Keratinocyte (primary cell): ENCODE measurements around the gene KLF2. TPM values are rescaled to one million over a fixed set of nuclear protein-coding genes. Genes with fewer than 3 reads are reported as not detected.

Source experiments
- DNase-seq: peaks from one replicate; pipeline ENCODE4 v3.0.0-alpha.2; 2011; ENCODE audit warnings: low read depth, missing footprints, low spot score
- FAIRE-seq: peaks from 2 replicates; lab custom pipeline; 2011; peaks lifted over from hg19 to GRCh38; lab: Jason Lieb, UNC
- H2AFZ ChIP-seq: 2 replicates; pipeline ENCODE4 v1.6.0; 2012; ENCODE audit warnings: low read length, control low read depth, inconsistent platforms; ENCODE audit not compliant: control insufficient read depth
- H3K27ac ChIP-seq: 2 replicates; pipeline ENCODE4 v1.5.1; 2011; ENCODE audit warnings: low read length; ENCODE audit not compliant: control insufficient read depth, insufficient read depth
- H3K27me3 ChIP-seq: 3 replicates; pipeline ENCODE4 v1.6.0; 2011; ENCODE audit warnings: low read length; ENCODE audit not compliant: control insufficient read depth, insufficient read depth; ENCODE audit errors: extremely low read depth
- H3K36me3 ChIP-seq, 2 experiments: 2 replicates in 1 of 2; 3 replicates in 1 of 2; pipeline ENCODE4 v1.5.1; 2011; ENCODE audit warnings: low read length in 2 of 2, mild to moderate bottlenecking in 1 of 2; ENCODE audit not compliant: control insufficient read depth in 2 of 2, insufficient read depth in 2 of 2; ENCODE audit errors: extremely low read depth in 1 of 2
- H3K4me1 ChIP-seq: 3 replicates; pipeline ENCODE4 v1.5.1; 2011; ENCODE audit warnings: low read length; ENCODE audit not compliant: control insufficient read depth, insufficient read depth; ENCODE audit errors: extremely low read depth
- H3K4me2 ChIP-seq: 3 replicates; pipeline ENCODE4 v1.6.0; 2011; ENCODE audit warnings: low read depth, low read length; ENCODE audit not compliant: control insufficient read depth, insufficient read depth; ENCODE audit errors: extremely low read depth
- H3K4me3 ChIP-seq, 3 experiments: fragments of 200-600 bp in 1 of 3; sonication (generic) in 1 of 3; 2 replicates in 2 of 3; 3 replicates in 1 of 3; pipeline ENCODE4 v1.5.1; 2011 to 2016; ENCODE audit warnings: low read length in 3 of 3, mild to moderate bottlenecking in 3 of 3, control low read depth in 2 of 3, inconsistent platforms in 1 of 3, low read depth in 1 of 3, mixed read lengths in 1 of 3, mixed run types in 1 of 3, moderate library complexity in 1 of 3; ENCODE audit not compliant: control insufficient read depth in 2 of 3, insufficient read depth in 2 of 3; ENCODE audit errors: extremely low read depth in 1 of 3
- H3K79me2 ChIP-seq: 2 replicates; pipeline ENCODE4 v1.6.0; 2012; ENCODE audit warnings: low read length; ENCODE audit not compliant: control insufficient read depth, insufficient read depth
- H3K9ac ChIP-seq: 3 replicates; pipeline ENCODE4 v1.6.0; 2011; ENCODE audit warnings: low read length; ENCODE audit not compliant: control insufficient read depth, insufficient read depth; ENCODE audit errors: extremely low read depth
- H3K9me1 ChIP-seq: 3 replicates; pipeline ENCODE4 v1.6.0; 2011; ENCODE audit warnings: low read length; ENCODE audit not compliant: control insufficient read depth, insufficient read depth; ENCODE audit errors: extremely low read depth
- H3K9me3 ChIP-seq: 2 replicates; pipeline ENCODE4 v1.5.1; 2012; ENCODE audit warnings: low read depth, low read length; ENCODE audit not compliant: control insufficient read depth
- H4K20me1 ChIP-seq: 3 replicates; pipeline ENCODE4 v1.6.0; 2011; ENCODE audit warnings: low read length; ENCODE audit not compliant: control insufficient read depth, insufficient read depth; ENCODE audit errors: extremely low read depth
- CTCF ChIP-seq, 3 experiments: IDR thresholded peaks in 1 of 3; conservative IDR thresholded peaks in 1 of 3; optimal IDR thresholded peaks in 1 of 3; 2 replicates in 2 of 3; 3 replicates in 1 of 3; pipeline versions ENCODE3 to v1.5.1; 2011; ENCODE audit warnings: low read length in 3 of 3, mild to moderate bottlenecking in 3 of 3, moderate library complexity in 2 of 3, control low read depth in 1 of 3, inconsistent platforms in 1 of 3; ENCODE audit not compliant: insufficient read depth in 2 of 3; ENCODE audit errors: extremely low read depth in 1 of 3
- EZH2 ChIP-seq: IDR thresholded peaks from one replicate; pipeline ENCODE4 v1.6.1; 2012; ENCODE audit warnings: inconsistent platforms, mild to moderate bottlenecking, low read length, moderate library complexity
- dilution Hi-C: fragments of 300-500 bp; cut with MboI; formaldehyde crosslinking; loops from one replicate; pipeline ENCODE4 v1.7.0; 2020; ENCODE audit warnings: low sequenced_read_pairs; ENCODE audit not compliant: extremely low pct_ligation_motif_present
- polyA plus RNA-seq, 5 experiments: library from polyadenylated mRNA; depleted of rRNA in 3 of 5; stranded (reverse) in 3 of 5; stranded (forward) in 1 of 5; unstranded in 1 of 5; fragments of >200 nt; gene quantifications; 1 replicate in 1 of 5; 2 replicates in 3 of 5; 3 replicates in 1 of 5; pipeline versions ENCODE4 v1.2.1 to v1.2.3, GENCODE V29; 2011 to 2012; ENCODE audit warnings: missing spikeins in 2 of 5, low read depth in 1 of 5, low replicate concordance in 1 of 5

KLF2 gene
- polyA plus RNA-seq, 1 donor (not counting 4 experiments of a cell fraction or from before 2014, with no cell fraction given), result not detected

- no peaks in the 10 kb centered on the region for H3K27me3 ChIP-seq
- no peaks in the 10 kb centered on the region for H3K9me3 ChIP-seq
- no peak for TF ChIP-seq EZH2
- TF ChIP-seq CTCF (optimal IDR thresholded peaks at IDR 0.05 in 1 of 3, IDR thresholded peaks at IDR 0.05 in 1 of 3, conservative IDR thresholded peaks at IDR 0.05 in 1 of 3; ENCODE audit: extremely low read depth in 1 of 3, insufficient read depth in 2 of 3, low read length in 3 of 3), result no peak
- H2AFZ ChIP-seq, result no peak overlapping the region
- peaks cover 8% of the 10 kb centered on the region for H3K4me1 ChIP-seq
- H3K9me1 ChIP-seq, result no peaks in the 10 kb centered on the region
- DNase-seq (no peak), FAIRE-seq (no peak)
- no peaks in the 10 kb centered on the region for H3K79me2 ChIP-seq
- no peak overlapping the region for H3K27ac ChIP-seq
- dilution Hi-C loops, result no loop called here
- no peak overlapping the region for H3K4me2 ChIP-seq
- H4K20me1 ChIP-seq, result no peaks in the 10 kb centered on the region
- H3K4me3 ChIP-seq, result no peak overlapping the region
- no peak overlapping the region for H3K9ac ChIP-seq
- H3K36me3 ChIP-seq, result no peaks in the 10 kb centered on the region
These were observed 10.6 kb downstream of the KLF2 start for GRCh38 chr19:16335226-16335625.

- no peak overlapping the region for H3K27ac ChIP-seq
- DNase-seq, result no peak
- H3K79me2 ChIP-seq, result no peaks in the 10 kb centered on the region
- dilution Hi-C loops, result no loop called here
- no peak overlapping the region for H3K4me2 ChIP-seq
- H3K27me3 ChIP-seq, result no peaks in the 10 kb centered on the region
- TF ChIP-seq CTCF (optimal IDR thresholded peaks at IDR 0.05 in 1 of 3, IDR thresholded peaks at IDR 0.05 in 1 of 3, conservative IDR thresholded peaks at IDR 0.05 in 1 of 3; ENCODE audit: extremely low read depth in 1 of 3, insufficient read depth in 2 of 3, low read length in 3 of 3) (no peak), EZH2 (no peak)
- H4K20me1 ChIP-seq, result no peaks in the 10 kb centered on the region
- no peak for FAIRE-seq
- no peaks in the 10 kb centered on the region for H3K36me3 ChIP-seq
- peaks cover 4% of the 10 kb centered on the region for H3K4me1 ChIP-seq
- H3K9ac ChIP-seq, result no peak overlapping the region
- no peaks in the 10 kb centered on the region for H3K9me3 ChIP-seq
- H2AFZ ChIP-seq, result no peak overlapping the region
- H3K4me3 ChIP-seq, result no peak overlapping the region
- no peaks in the 10 kb centered on the region for H3K9me1 ChIP-seq
These were observed 11.9 kb downstream of the KLF2 start for GRCh38 chr19:16336571-16336970.
